H9 (cell line): ENCODE data around the gene ZSWIM6. TPM values are rescaled to one million over a fixed set of nuclear protein-coding genes. Genes with fewer than 3 reads are reported as not detected.

Experiments used
- DNase-seq: peaks from one replicate; pipeline ENCODE4 v3.0.0-alpha.2; 2017
- H2AFZ ChIP-seq: one replicate; pipeline ENCODE4 v1.6.1; 2013; ENCODE audit warnings: mild to moderate bottlenecking, low read length, control low read depth, moderate library complexity
- H2AK5ac ChIP-seq: 2 replicates; pipeline ENCODE4 v1.6.1; 2013; ENCODE audit warnings: low read length, control low read depth, mixed read lengths; ENCODE audit not compliant: insufficient read length
- H2BK120ac ChIP-seq: one replicate; pipeline ENCODE4 v1.6.1; 2013; ENCODE audit warnings: low read depth, mild to moderate bottlenecking, low read length, control low read depth, inconsistent platforms; ENCODE audit not compliant: poor library complexity, severe bottlenecking
- H2BK12ac ChIP-seq: 2 replicates; pipeline ENCODE4 v1.6.1; 2013; ENCODE audit warnings: low read length, control low read depth, mixed read lengths, low read depth; ENCODE audit not compliant: insufficient read length
- H2BK15ac ChIP-seq: 2 replicates; pipeline ENCODE4 v1.6.1; 2013; ENCODE audit warnings: low read depth, low read length, control low read depth
- H2BK20ac ChIP-seq: one replicate; pipeline ENCODE4 v1.6.1; 2013; ENCODE audit warnings: low read depth, mild to moderate bottlenecking, low read length, control low read depth, inconsistent platforms; ENCODE audit not compliant: poor library complexity, severe bottlenecking
- H2BK5ac ChIP-seq: 2 replicates; pipeline ENCODE4 v1.6.1; 2013; ENCODE audit warnings: low read length, control low read depth, mixed read lengths; ENCODE audit not compliant: insufficient read length
- H3K14ac ChIP-seq: 2 replicates; pipeline ENCODE4 v1.6.1; 2013; ENCODE audit warnings: low read length, control low read depth; ENCODE audit not compliant: insufficient read depth
- H3K18ac ChIP-seq: 2 replicates; pipeline ENCODE4 v1.6.1; 2013; ENCODE audit warnings: low read depth, mild to moderate bottlenecking, mixed read lengths, low read length, control low read depth; ENCODE audit not compliant: insufficient read length
- H3K23ac ChIP-seq: 2 replicates; pipeline ENCODE4 v1.6.1; 2013; ENCODE audit warnings: low read length, control low read depth, mixed read lengths, low read depth; ENCODE audit not compliant: insufficient read length
- H3K23me2 ChIP-seq: 2 replicates; pipeline ENCODE4 v1.6.1; 2013; ENCODE audit warnings: low read depth, mild to moderate bottlenecking, mixed read lengths, low read length, control low read depth; ENCODE audit not compliant: insufficient read length, poor library complexity, severe bottlenecking
- H3K27ac ChIP-seq: 2 replicates; pipeline ENCODE4 v1.5.1; 2013; ENCODE audit warnings: low read length, control low read depth, mixed read lengths, low read depth; ENCODE audit not compliant: insufficient read length
- H3K27me3 ChIP-seq: 2 replicates; pipeline ENCODE4 v1.6.1; 2013; ENCODE audit warnings: low read length, control low read depth, inconsistent platforms; ENCODE audit not compliant: insufficient read depth
- H3K4ac ChIP-seq: 2 replicates; pipeline ENCODE4 v1.6.1; 2013; ENCODE audit warnings: low read depth, mild to moderate bottlenecking, control low read depth, inconsistent platforms, low read length, moderate library complexity
- H3K4me1 ChIP-seq: 2 replicates; pipeline ENCODE4 v1.6.1; 2013; ENCODE audit warnings: low read length, control low read depth, inconsistent platforms; ENCODE audit not compliant: insufficient read depth
- H3K4me2 ChIP-seq: 2 replicates; pipeline ENCODE4 v1.6.1; 2013; ENCODE audit warnings: low read length, control low read depth, mixed read lengths; ENCODE audit not compliant: insufficient read length, insufficient read depth
- H3K56ac ChIP-seq: 2 replicates; pipeline ENCODE4 v1.6.1; 2013; ENCODE audit warnings: low read depth, mild to moderate bottlenecking, mixed read lengths, low read length, control low read depth; ENCODE audit not compliant: insufficient read length
- H3K79me1 ChIP-seq: 2 replicates; pipeline ENCODE4 v1.6.1; 2013; ENCODE audit warnings: low read depth, mild to moderate bottlenecking, moderate library complexity, low read length, control low read depth, inconsistent platforms; ENCODE audit not compliant: insufficient read depth, poor library complexity, severe bottlenecking
- H3K79me2 ChIP-seq: 2 replicates; pipeline ENCODE4 v1.6.1; 2013; ENCODE audit warnings: low read length, control low read depth, inconsistent platforms; ENCODE audit not compliant: insufficient read depth
- H3K9ac ChIP-seq: 2 replicates; pipeline ENCODE4 v1.6.1; 2013; ENCODE audit warnings: low read length, control low read depth, mixed read lengths; ENCODE audit not compliant: insufficient read length; ENCODE audit errors: extremely low read depth
- H3K9me3 ChIP-seq: one replicate; pipeline ENCODE4 v1.6.1; 2013; ENCODE audit warnings: low read depth, low read length, inconsistent platforms; ENCODE audit not compliant: control insufficient read depth
- H3T11ph ChIP-seq: one replicate; pipeline ENCODE4 v1.6.1; 2013; ENCODE audit warnings: mild to moderate bottlenecking, low read length, control low read depth, inconsistent platforms
- H4K20me1 ChIP-seq: one replicate; pipeline ENCODE4 v1.6.1; 2013; ENCODE audit not compliant: control insufficient read depth, insufficient read length, insufficient read depth
- H4K5ac ChIP-seq: 2 replicates; pipeline ENCODE4 v1.6.1; 2013; ENCODE audit warnings: low read depth, mild to moderate bottlenecking, mixed read lengths, low read length, control low read depth; ENCODE audit not compliant: insufficient read length
- H4K8ac ChIP-seq: replicated peaks from 2 replicates; pipeline ENCODE4 v1.6.1; 2013; ENCODE audit warnings: low read length, control low read depth, mixed read lengths, low read depth; ENCODE audit not compliant: insufficient read length
- H4K91ac ChIP-seq: 2 replicates; pipeline ENCODE4 v1.6.1; 2013; ENCODE audit warnings: low read depth, mild to moderate bottlenecking, moderate library complexity, mixed read lengths, low read length, control low read depth; ENCODE audit not compliant: insufficient read length
- H3K27ac Mint-ChIP-seq, 3 experiments: 2 replicates in 2 of 3; 3 replicates in 1 of 3; pipeline ENCODE4 v1.8.0; 2020 to 2021; ENCODE audit warnings: mixed read lengths in 3 of 3, mild to moderate bottlenecking in 1 of 3, moderate library complexity in 1 of 3
- H3K27me3 Mint-ChIP-seq: 2 replicates; pipeline ENCODE4 v1.8.0; 2021; ENCODE audit warnings: low read depth, mild to moderate bottlenecking, moderate library complexity, mixed read lengths
- H3K36me3 Mint-ChIP-seq, 3 experiments: 2 replicates in 2 of 3; 3 replicates in 1 of 3; pipeline ENCODE4 v1.8.0; 2020 to 2021; ENCODE audit warnings: low read depth in 3 of 3, mixed read lengths in 3 of 3; ENCODE audit not compliant: insufficient read depth in 1 of 3
- H3K4me1 Mint-ChIP-seq, 2 experiments: 2 replicates each; pipeline ENCODE4 v1.8.0; 2020; ENCODE audit warnings: mixed read lengths in 2 of 2
- H3K4me3 Mint-ChIP-seq, 2 experiments: 2 replicates in 1 of 2; 3 replicates in 1 of 2; pipeline ENCODE4 v1.8.0; 2020 to 2021; ENCODE audit warnings: mild to moderate bottlenecking in 2 of 2, mixed read lengths in 2 of 2, moderate library complexity in 1 of 2
- H3K9me3 Mint-ChIP-seq, 2 experiments: 2 replicates in 1 of 2; 3 replicates in 1 of 2; pipeline ENCODE4 v1.8.0; 2020; ENCODE audit warnings: mild to moderate bottlenecking in 2 of 2, mixed read lengths in 2 of 2, moderate library complexity in 1 of 2
- CTCF ChIP-seq: fragments of 200-600 bp; sonication (generic); conservative IDR thresholded peaks from 3 replicates; pipeline ENCODE4 v1.8.0; 2021; ENCODE audit warnings: antibody characterized with exemption, mild to moderate bottlenecking
- WGBS: extraction: QIAGEN DNeasy Blood & Tissue Kit; methylation state at CpG from one replicate; pipeline ENCODE4 v1.1.7; 2013; ENCODE audit warnings: missing lambda C conversion rate, low lambda C conversion rate, mixed read lengths; ENCODE audit not compliant: insufficient read length; ENCODE audit errors: extremely low coverage; 5-methylcytosine and 5-hydroxymethylcytosine counted together
- total RNA-seq: library from RNA; stranded (reverse); gene quantifications from 2 replicates; pipeline ENCODE4 v1.2.1, GENCODE V29; 2021

Gene ZSWIM6
- total RNA-seq, 1 experiment from 2014 or later = 11.5 TPM

GRCh38 chr5:61567337-61567736 lies 235.3 kb downstream of the ZSWIM6 start:
- H3K27ac ChIP-seq = no peak overlapping the region
- no peak overlapping the region for H4K5ac ChIP-seq
- no peak overlapping the region for H2BK120ac ChIP-seq
- H3K27me3 ChIP-seq = no peaks in the 10 kb centered on the region
- H3K27me3 Mint-ChIP-seq = peaks cover 6% of the 10 kb centered on the region
- no peak overlapping the region for H3K56ac ChIP-seq
- no peaks in the 10 kb centered on the region for H3K4me1 Mint-ChIP-seq
- no peak overlapping the region for H4K91ac ChIP-seq
- H2AFZ ChIP-seq = no peak overlapping the region
- no peaks in the 10 kb centered on the region for H3K9me3 ChIP-seq
- H3K79me1 ChIP-seq = no peaks in the 10 kb centered on the region
- no peak overlapping the region for H2BK15ac ChIP-seq
- no peak overlapping the region for H3K4me2 ChIP-seq
- no peaks in the 10 kb centered on the region for H4K20me1 ChIP-seq
- no peaks in the 10 kb centered on the region for H3K9me3 Mint-ChIP-seq
- H2BK5ac ChIP-seq = no peak overlapping the region
- H2BK12ac ChIP-seq = no peak overlapping the region
- H3K27ac Mint-ChIP-seq = no peak overlapping the region
- H3K4me3 Mint-ChIP-seq = no peak overlapping the region
- H3K79me2 ChIP-seq = no peaks in the 10 kb centered on the region
- peaks cover 0 to under 1% (median 0%) of the 10 kb centered on the region in 3 experiments; a peak in 1 of 7 replicates for H3K36me3 Mint-ChIP-seq
- H3K23me2 ChIP-seq = no peaks in the 10 kb centered on the region
- H3K23ac ChIP-seq = no peak overlapping the region
- TF ChIP-seq CTCF = no peak
- no peak for DNase-seq
- H3K14ac ChIP-seq = no peak overlapping the region
- H3K4ac ChIP-seq = no peak overlapping the region
- H2BK20ac ChIP-seq = no peak overlapping the region
- no peak overlapping the region for H3T11ph ChIP-seq
- no peak overlapping the region for H2AK5ac ChIP-seq
- no CpG with 5 or more reads among the region's 5 CpGs for WGBS
- no peak overlapping the region for H4K8ac ChIP-seq
- H3K9ac ChIP-seq = no peak overlapping the region
- H3K4me1 ChIP-seq = no peaks in the 10 kb centered on the region
- no peak overlapping the region for H3K18ac ChIP-seq
